GM03348 (cell line): ENCODE results near the gene HSD17B2.
"Not testable (repeated sequence)": the region's sequence is repeated elsewhere in the genome, so short reads cannot be mapped to it uniquely, and the experiment has no call there.

Experiments
- DNase-seq: peaks from one replicate; pipeline ENCODE4 v3.0.0; 2012; ENCODE audit warnings: low spot score

The HSD17B2 gene

GRCh38 chr16:82134846-82135245, 99.8 kb downstream of the HSD17B2 start:
- DNase-seq: no peak

- no peak for DNase-seq
Observed at GRCh38 chr16:82135844-82136243, 100.8 kb downstream of the HSD17B2 start.

GRCh38 chr16:82136956-82137821, 102.1 kb downstream of the HSD17B2 start:
- no peak for DNase-seq

GRCh38 chr16:82137822-82138167, 102.7 kb downstream of the HSD17B2 start:
- no peak for DNase-seq

GRCh38 chr16:82138478-82139285, 103.6 kb downstream of the HSD17B2 start:
- no peak for DNase-seq

- not testable (repeated sequence) for DNase-seq
Observed at GRCh38 chr16:82139286-82139571, 104.2 kb downstream of the HSD17B2 start.

GRCh38 chr16:82146556-82146955, 111.5 kb downstream of the HSD17B2 start:
- no peak for DNase-seq

- no peak for DNase-seq
Observed at GRCh38 chr16:82146957-82147356, 111.9 kb downstream of the HSD17B2 start.

GRCh38 chr16:82147546-82147945, 112.5 kb downstream of the HSD17B2 start:
- no peak for DNase-seq
